SK-N-SH (cell line): Measurements from ENCODE around the gene ADAMTS15.

Experiments used
- CTCF ChIP-seq: fragments of 200-600 bp; sonication (generic); IDR thresholded peaks from 2 replicates; pipeline ENCODE4 v1.6.1; 2017; ENCODE audit warnings: antibody characterized with exemption, mild to moderate bottlenecking, moderate library complexity
- MAX ChIP-seq: IDR thresholded peaks from 2 replicates; pipeline ENCODE4 v1.4.0; 2012; ENCODE audit warnings: low read depth
- MXI1 ChIP-seq: IDR thresholded peaks from 2 replicates; pipeline ENCODE4 v1.6.1; 2012; ENCODE audit warnings: mild to moderate bottlenecking, low read depth, low read length, improper control_type of control experiment
- RCOR1 ChIP-seq: fragments of 150-350 bp; IDR thresholded peaks from 2 replicates; pipeline ENCODE4 v1.6.1; 2017; ENCODE audit warnings: antibody characterized with exemption, low read length
- REST ChIP-seq: IDR thresholded peaks from 2 replicates; pipeline ENCODE4 v1.6.1; 2012; ENCODE audit warnings: mild to moderate bottlenecking, low read depth, low read length, moderate library complexity
- SIN3A ChIP-seq: IDR thresholded peaks from 2 replicates; pipeline ENCODE4 v1.6.1; 2012; ENCODE audit warnings: low read depth, mild to moderate bottlenecking, low read length, moderate library complexity, borderline replicate concordance

- no peak for TF ChIP-seq RCOR1
- no peak for TF ChIP-seq CTCF
- no peak for TF ChIP-seq MXI1
- no peak for TF ChIP-seq SIN3A
- no peak for TF ChIP-seq MAX
- no peak for TF ChIP-seq REST
These were observed 9.3 kb upstream of the ADAMTS15 start for GRCh38 chr11:130439160-130439519.
